ENCODE measurements around the gene ATP5MC2.
"Not testable (repeated sequence)": the region's sequence is repeated elsewhere in the genome, so short reads cannot be mapped to it uniquely, and the experiment has no call there.

ATP5MC2 gene

GRCh38 chr12:53675701-53676607 is at the start of gene ATP5MC2:
ATP5MC2 (minus strand) TSS chr12:53676083; CDS start chr12:53672614, 3,469 bp downstream.
- peak; percentile 99 for TF ChIP-seq CTCF (IDR thresholded peaks at IDR 0.05)
- peaks cover 23 to 25% of the 10 kb centered on the region in 2 experiments for H3K4me1 ChIP-seq (ENCODE audit: control insufficient read depth in 1 of 2, insufficient read depth in 1 of 2, low read depth in 1 of 2, low read length in 1 of 2)
- no peaks in the 10 kb centered on the region for H3K9me3 ChIP-seq
- peak within 1 kb of the TSS; percentile 87 for H3K27ac ChIP-seq
- peaks cover 18% of the 10 kb centered on the region for H3K36me3 ChIP-seq
- peak within 1 kb of the TSS; percentile 95 to 98 for H3K4me3 ChIP-seq (ENCODE audit: low read depth in 1 of 2, low read length in 1 of 2)
- peaks cover 42% of the 10 kb centered on the region for H3K27me3 ChIP-seq

DNA sequence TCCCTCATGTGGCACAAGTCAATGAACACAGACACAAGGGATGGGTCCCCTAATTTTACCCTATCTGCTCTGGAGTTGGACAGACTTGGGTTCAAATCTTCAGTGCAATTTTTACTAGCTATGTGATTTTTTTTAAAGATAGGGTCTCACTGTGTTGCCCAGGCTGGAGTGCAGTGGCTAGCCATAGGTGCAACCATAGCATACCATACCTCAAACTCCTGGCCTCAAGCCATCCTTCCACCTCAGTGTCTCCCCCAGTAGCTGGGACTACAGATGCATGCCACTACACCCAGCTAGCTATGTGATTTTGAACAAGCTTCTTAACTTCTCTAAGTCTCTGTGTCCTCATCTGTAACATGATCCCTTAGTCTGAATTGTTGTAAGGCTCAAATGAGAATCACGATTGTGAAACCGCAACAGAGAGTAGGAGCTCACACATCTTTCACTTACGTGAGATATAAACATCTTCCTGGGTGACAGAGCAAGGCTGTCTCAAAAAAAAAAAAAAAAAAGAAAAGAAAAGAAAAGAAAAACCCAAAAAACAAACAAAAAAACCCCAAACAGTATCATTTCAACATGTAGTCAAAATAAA is 46.7 kb upstream of the ATP5MC2 start:
- TF ChIP-seq CTCF (IDR thresholded peaks at IDR 0.05): no peak
- Histone ChIP-seq H3K4me3 (ENCODE audit: low read depth in 1 of 2, low read length in 1 of 2) (no peak overlapping the region), H3K27ac (no peak overlapping the region), H3K36me3 (peaks cover 76% of the 10 kb centered on the region), H3K9me3 (no peaks in the 10 kb centered on the region), H3K4me1 (ENCODE audit: control insufficient read depth in 1 of 2, insufficient read depth in 1 of 2, low read depth in 1 of 2, low read length in 1 of 2) (peaks cover 13 to 15% of the 10 kb centered on the region in 2 experiments), H3K27me3 (no peaks in the 10 kb centered on the region)

- H3K27ac ChIP-seq: no peak overlapping the region
- peaks cover 92% of the 10 kb centered on the region for H3K36me3 ChIP-seq
- H3K9me3 ChIP-seq: no peaks in the 10 kb centered on the region
- H3K27me3 ChIP-seq: no peaks in the 10 kb centered on the region
- TF ChIP-seq CTCF (IDR thresholded peaks at IDR 0.05): no peak
- peaks cover 1 to 2% of the 10 kb centered on the region in 2 experiments for H3K4me1 ChIP-seq (ENCODE audit: control insufficient read depth in 1 of 2, insufficient read depth in 1 of 2, low read depth in 1 of 2, low read length in 1 of 2)
- no peak overlapping the region for H3K4me3 ChIP-seq (ENCODE audit: low read depth in 1 of 2, low read length in 1 of 2)
These were observed 45.1 kb upstream of the ATP5MC2 start for GRCh38 chr12:53720946-53721345.

GRCh38 chr12:53719649-53720048 is 43.8 kb upstream of the ATP5MC2 start:
- Histone ChIP-seq H3K36me3 (peaks cover 99% of the 10 kb centered on the region), H3K4me1 (ENCODE audit: control insufficient read depth in 1 of 2, insufficient read depth in 1 of 2, low read depth in 1 of 2, low read length in 1 of 2) (no peaks in the 10 kb centered on the region), H3K27me3 (no peaks in the 10 kb centered on the region), H3K9me3 (no peaks in the 10 kb centered on the region), H3K27ac (no peak overlapping the region), H3K4me3 (ENCODE audit: low read depth in 1 of 2, low read length in 1 of 2) (no peak overlapping the region)
- no peak for TF ChIP-seq CTCF (IDR thresholded peaks at IDR 0.05)

- not testable (repeated sequence) for H3K27me3 ChIP-seq; H3K4me1 ChIP-seq (ENCODE audit: control insufficient read depth in 1 of 2, insufficient read depth in 1 of 2, low read depth in 1 of 2, low read length in 1 of 2); H3K27ac ChIP-seq; H3K9me3 ChIP-seq; H3K4me3 ChIP-seq (ENCODE audit: low read depth in 1 of 2, low read length in 1 of 2)
- peaks cover 99% of the 10 kb centered on the region for H3K36me3 ChIP-seq
These were observed 42.7 kb upstream of the ATP5MC2 start for GRCh38 chr12:53718567-53718966.

- no peak for TF ChIP-seq CTCF (IDR thresholded peaks at IDR 0.05)
- Histone ChIP-seq H3K9me3 (no peaks in the 10 kb centered on the region), H3K4me3 (ENCODE audit: low read depth in 1 of 2, low read length in 1 of 2) (no peak overlapping the region), H3K27ac (no peak overlapping the region), H3K4me1 (ENCODE audit: control insufficient read depth in 1 of 2, insufficient read depth in 1 of 2, low read depth in 1 of 2, low read length in 1 of 2) (no peaks in the 10 kb centered on the region), H3K36me3 (peaks cover 100% of the 10 kb centered on the region), H3K27me3 (no peaks in the 10 kb centered on the region)
These were observed 41.4 kb upstream of the ATP5MC2 start for GRCh38 chr12:53717319-53717718.

All from neutrophil (primary cell).